AG04450 (cell line): Measurements from ENCODE around the gene SLC7A4. TPM values are rescaled to one million over a fixed set of nuclear protein-coding genes. Genes with fewer than 3 reads are reported as not detected.

Experiments used
- CTCF ChIA-PET: fragments of 300-600, 350-600 bp; formaldehyde crosslinking; extraction: SDS; loops from one replicate; lab custom pipeline; 2022; ENCODE audit warnings: antibody characterized with exemption, inconsistent platforms; lab: Charles Lee
- POLR2A ChIA-PET: fragments of 350-600 bp; formaldehyde crosslinking; extraction: SDS; loops from one replicate; lab custom pipeline; 2021; ENCODE audit warnings: antibody characterized with exemption, inconsistent platforms; lab: Yijun Ruan, JAX
- DNase-seq: peaks from one replicate; pipeline ENCODE4 v3.0.0-alpha.2; 2011; ENCODE audit warnings: low read depth, low spot score
- H3K27ac ChIP-seq: one replicate; pipeline ENCODE4 v1.5.1; 2012; ENCODE audit warnings: low read depth, low read length, control low read depth
- H3K27me3 ChIP-seq: one replicate; pipeline ENCODE4 v1.6.0; 2012; ENCODE audit warnings: low read length; ENCODE audit not compliant: control insufficient read depth, insufficient read depth
- H3K4me3 ChIP-seq: 2 replicates; pipeline ENCODE4 v1.5.1; 2011; ENCODE audit warnings: mild to moderate bottlenecking, low read depth, low read length, control low read depth
- H3K9me3 ChIP-seq: 2 replicates; pipeline ENCODE4 v1.5.1; 2012; ENCODE audit warnings: low read length; ENCODE audit not compliant: control insufficient read depth, insufficient read depth
- CTCF ChIP-seq: IDR thresholded peaks from 2 replicates; pipeline ENCODE4 v1.5.1; 2011; ENCODE audit warnings: low read depth, low read length, control low read depth, inconsistent platforms
- polyA plus RNA-seq: library from polyadenylated mRNA; depleted of rRNA; stranded (reverse); fragments of >200 nt; gene quantifications from 2 replicates; pipeline ENCODE4 v1.2.3, GENCODE V29; 2011

The SLC7A4 gene
- polyA plus RNA-seq, 1 experiment: 0.11 TPM

GRCh38 chr22:20985720-20986119, 46.6 kb downstream of the SLC7A4 start:
- Histone ChIP-seq H3K27me3 (no peaks in the 10 kb centered on the region), H3K27ac (no peak overlapping the region), H3K4me3 (no peak overlapping the region), H3K9me3 (no peaks in the 10 kb centered on the region; the same call in 1 of the 2 replicates)
- DNase-seq: no peak
- ChIA-PET CTCF (no interaction called here), POLR2A (no interaction called here)
- TF ChIP-seq CTCF: no peak

GRCh38 chr22:20983081-20983771, 49.1 kb downstream of the SLC7A4 start:
- Histone ChIP-seq H3K4me3 (peak overlapping the region; percentile 92), H3K27ac (no peak overlapping the region), H3K27me3 (no peaks in the 10 kb centered on the region), H3K9me3 (peaks cover 10% of the 10 kb centered on the region)
- no peak for TF ChIP-seq CTCF
- CTCF ChIA-PET: interaction anchor here (0.6 to 1.9 kb wide), 3 partner anchors 99 to 782 kb away, joined by 3 to 6 read pairs (median 3); no protein-coding TSS in a partner anchor
- POLR2A ChIA-PET: interaction anchor here (1.3 kb wide), 1 partner anchor 55 kb away, joined by 5 read pairs; no protein-coding TSS in a partner anchor
- no peak for DNase-seq

- H3K27me3 ChIP-seq: no peaks in the 10 kb centered on the region
- no peak for DNase-seq
- peak overlapping the region; percentile 92 for H3K4me3 ChIP-seq
- H3K9me3 ChIP-seq: peaks cover 15% of the 10 kb centered on the region
- CTCF ChIA-PET: interaction anchor here (0.6 to 1.9 kb wide), 8 partner anchors 24 to 781 kb away, joined by 3 to 6 read pairs (median 3); partner anchors contain the start of genes CRKL and P2RX6
- H3K27ac ChIP-seq: peak overlapping the region; percentile 21
- POLR2A ChIA-PET: interaction anchor here (0.6 to 1.5 kb wide), 17 partner anchors 8 to 179 kb away, joined by 3 to 21 read pairs (median 4); partner anchors contain the start of genes CRKL, LRRC74B, P2RX6 and THAP7
- TF ChIP-seq CTCF: no peak
Measured at GRCh38 chr22:20982563-20982882, 49.8 kb downstream of the SLC7A4 start.

GRCh38 chr22:20981787-20982562, 50.4 kb downstream of the SLC7A4 start, which contains the start of gene LZTR1:
TSS of gene LZTR1 (plus strand) at chr22:20982297. CDS start at chr22:20982372, 75 bp downstream.
- POLR2A ChIA-PET: interaction anchor here (0.6 to 1.5 kb wide), 17 partner anchors 8 to 178 kb away, joined by 3 to 21 read pairs (median 4); partner anchors contain the start of genes CRKL, LRRC74B, P2RX6 and THAP7
- Histone ChIP-seq H3K27me3 (no peaks in the 10 kb centered on the region), H3K9me3 (peaks cover 16% of the 10 kb centered on the region), H3K27ac (peak within 1 kb of the TSS; percentile 75), H3K4me3 (peak within 1 kb of the TSS; percentile 92)
- peak; percentile 71 for TF ChIP-seq CTCF
- peak; percentile 53 for DNase-seq
- CTCF ChIA-PET: interaction anchor here (0.6 to 1.9 kb wide), 8 partner anchors 9 to 678 kb away, joined by 3 to 6 read pairs (median 3); partner anchors contain the start of genes CRKL and P2RX6
